Measurements from ENCODE around the gene RAP1GAP.
"Not testable (repeated sequence)": the region's sequence is repeated elsewhere in the genome, so short reads cannot be mapped to it uniquely, and the experiment has no call there.

RAP1GAP gene

GRCh38 chr1:21569820-21570527 is 99.2 kb downstream of the RAP1GAP start:
- no peak overlapping the region for H3K27ac Mint-ChIP-seq
- H3K9me3 Mint-ChIP-seq = no peaks in the 10 kb centered on the region
- peaks cover 6% of the 10 kb centered on the region for H3K27me3 Mint-ChIP-seq (ENCODE audit: low read depth)
- H3K36me3 Mint-ChIP-seq (ENCODE audit: low read depth) = no peaks in the 10 kb centered on the region
- no peak overlapping the region for H3K4me3 Mint-ChIP-seq
- H3K4me1 Mint-ChIP-seq (ENCODE audit: low read depth) = peaks cover 1% of the 10 kb centered on the region

- peaks cover under 1% of the 10 kb centered on the region for H3K27me3 Mint-ChIP-seq (ENCODE audit: low read depth)
- no peaks in the 10 kb centered on the region for H3K36me3 Mint-ChIP-seq (ENCODE audit: low read depth)
- H3K9me3 Mint-ChIP-seq = no peaks in the 10 kb centered on the region
- no peak overlapping the region for H3K4me3 Mint-ChIP-seq
- no peaks in the 10 kb centered on the region for H3K4me1 Mint-ChIP-seq (ENCODE audit: low read depth)
- no peak overlapping the region for H3K27ac Mint-ChIP-seq
These were observed 100.3 kb downstream of the RAP1GAP start for GRCh38 chr1:21568809-21569385.

GRCh38 chr1:21568006-21568746 is 101.0 kb downstream of the RAP1GAP start:
- Mint-ChIP-seq H3K4me3 (no peak overlapping the region), H3K27me3 (ENCODE audit: low read depth) (no peaks in the 10 kb centered on the region), H3K9me3 (no peaks in the 10 kb centered on the region), H3K4me1 (ENCODE audit: low read depth) (no peaks in the 10 kb centered on the region), H3K27ac (no peak overlapping the region), H3K36me3 (ENCODE audit: low read depth) (no peaks in the 10 kb centered on the region)

DNA sequence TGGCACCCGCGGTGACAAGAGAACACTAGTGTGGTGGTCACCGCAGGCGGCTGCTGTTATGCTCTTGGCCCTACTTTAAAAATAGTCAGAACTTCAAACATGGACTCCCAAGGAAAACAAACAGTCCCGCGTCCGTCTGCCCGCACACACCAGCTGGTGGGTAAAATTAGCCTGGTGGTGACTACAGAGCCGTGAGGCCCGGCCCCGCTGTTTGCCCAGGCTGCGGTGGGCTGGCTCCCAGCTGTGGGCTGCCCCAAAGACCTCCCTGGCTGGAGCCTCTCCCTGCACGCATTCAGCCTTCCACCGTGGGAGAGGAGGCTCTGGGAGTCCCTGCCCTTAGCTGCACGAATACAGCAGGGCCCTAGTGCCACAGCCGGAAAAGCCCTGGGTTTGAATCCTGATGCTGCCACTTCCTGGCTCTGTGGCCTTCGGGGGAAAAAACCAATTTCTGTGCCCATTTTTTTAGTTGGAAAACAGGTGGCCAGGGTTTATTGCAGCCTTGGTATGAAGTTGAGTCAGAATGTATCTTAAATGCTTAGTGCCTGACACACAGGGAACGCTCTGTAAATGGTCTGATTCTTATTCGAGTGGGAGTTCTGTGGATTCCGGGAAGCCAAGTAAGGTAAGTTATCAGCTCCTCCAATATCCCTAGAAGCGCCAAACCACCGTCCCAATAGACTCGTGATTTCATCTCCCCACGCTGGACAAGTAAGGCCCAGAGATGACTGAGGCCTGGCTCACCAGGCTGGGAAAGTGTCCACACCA is 101.7 kb downstream of the RAP1GAP start:
- no peak overlapping the region for H3K27ac Mint-ChIP-seq
- no peaks in the 10 kb centered on the region for H3K36me3 Mint-ChIP-seq (ENCODE audit: low read depth)
- H3K4me1 Mint-ChIP-seq (ENCODE audit: low read depth) = no peaks in the 10 kb centered on the region
- H3K4me3 Mint-ChIP-seq = no peak overlapping the region
- no peaks in the 10 kb centered on the region for H3K27me3 Mint-ChIP-seq (ENCODE audit: low read depth)
- H3K9me3 Mint-ChIP-seq = no peaks in the 10 kb centered on the region

DNA sequence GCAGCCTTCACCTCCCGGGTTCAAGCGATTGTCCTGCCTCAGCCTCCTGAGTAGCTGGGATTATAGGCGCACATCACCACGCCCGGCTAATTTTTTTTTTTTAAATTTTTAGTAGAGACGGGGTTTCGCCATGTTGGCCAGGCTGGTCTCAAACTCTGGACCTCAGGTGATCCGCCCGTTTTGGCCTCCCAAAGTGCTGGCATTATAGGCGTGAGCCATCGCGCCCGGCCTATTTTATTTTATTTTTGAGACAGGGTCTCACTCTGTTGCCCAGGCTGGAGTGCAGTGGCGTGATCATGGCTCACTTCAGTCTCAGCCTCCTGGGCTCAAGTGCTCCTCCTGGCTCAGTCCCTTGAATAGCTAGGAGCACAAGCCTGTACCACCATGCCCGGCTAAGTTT is 102.8 kb downstream of the RAP1GAP start:
- not testable (repeated sequence) for H3K9me3 Mint-ChIP-seq; H3K4me3 Mint-ChIP-seq; H3K36me3 Mint-ChIP-seq (ENCODE audit: low read depth); H3K27ac Mint-ChIP-seq; H3K27me3 Mint-ChIP-seq (ENCODE audit: low read depth); H3K4me1 Mint-ChIP-seq (ENCODE audit: low read depth)

DNA sequence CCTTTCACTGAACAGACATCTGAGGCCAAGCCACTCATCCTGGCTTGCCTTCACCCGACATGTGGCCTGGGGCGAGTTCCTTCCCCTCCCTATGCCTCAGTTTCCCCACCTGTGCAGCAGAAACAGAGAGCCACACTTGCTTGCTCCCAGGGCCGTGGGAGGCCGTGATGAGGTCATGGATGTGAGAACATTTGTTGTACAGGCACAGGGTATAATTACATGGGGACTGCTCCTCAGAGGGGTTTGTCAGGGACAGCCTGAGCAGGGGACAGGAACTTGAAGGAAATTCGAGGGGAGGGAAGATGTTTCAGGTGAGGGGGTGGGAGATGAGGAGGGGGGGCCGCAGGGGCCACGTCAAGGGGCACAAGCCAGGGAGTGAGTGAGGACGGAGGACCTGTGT is 103.9 kb downstream of the RAP1GAP start:
- Mint-ChIP-seq H3K36me3 (ENCODE audit: low read depth) (no peaks in the 10 kb centered on the region), H3K9me3 (no peaks in the 10 kb centered on the region), H3K4me3 (no peak overlapping the region)

GRCh38 chr1:21564521-21565095 is 104.5 kb downstream of the RAP1GAP start:
- Mint-ChIP-seq H3K27ac (no peak overlapping the region), H3K27me3 (ENCODE audit: low read depth) (no peaks in the 10 kb centered on the region), H3K4me1 (ENCODE audit: low read depth) (no peaks in the 10 kb centered on the region), H3K9me3 (no peaks in the 10 kb centered on the region), H3K36me3 (ENCODE audit: low read depth) (no peaks in the 10 kb centered on the region), H3K4me3 (no peak overlapping the region)

More for the DNA sequence above, 103.9 kb downstream of the RAP1GAP start:
- H3K4me1 Mint-ChIP-seq (ENCODE audit: low read depth) = no peaks in the 10 kb centered on the region
- H3K27ac Mint-ChIP-seq = no peak overlapping the region
- H3K27me3 Mint-ChIP-seq (ENCODE audit: low read depth) = no peaks in the 10 kb centered on the region

DNA sequence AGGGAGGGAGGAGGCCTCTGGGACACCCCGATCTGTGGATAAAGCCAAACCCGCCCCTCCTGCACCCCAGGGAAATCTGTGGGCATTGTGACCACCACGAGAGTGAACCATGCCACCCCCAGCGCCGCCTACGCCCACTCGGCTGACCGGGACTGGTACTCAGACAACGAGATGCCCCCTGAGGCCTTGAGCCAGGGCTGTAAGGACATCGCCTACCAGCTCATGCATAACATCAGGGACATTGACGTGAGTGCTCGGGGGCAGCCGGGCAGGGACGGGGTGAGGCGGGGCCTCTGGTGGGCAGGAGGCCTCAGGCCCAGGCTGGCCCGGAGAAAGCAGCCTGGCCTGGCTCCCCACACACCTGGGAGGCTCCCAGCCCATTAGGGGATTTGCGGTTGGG is 105.2 kb downstream of the RAP1GAP start:
- Mint-ChIP-seq H3K4me3 (no peak overlapping the region), H3K4me1 (ENCODE audit: low read depth) (no peaks in the 10 kb centered on the region), H3K36me3 (ENCODE audit: low read depth) (no peaks in the 10 kb centered on the region), H3K9me3 (no peaks in the 10 kb centered on the region), H3K27me3 (ENCODE audit: low read depth) (no peaks in the 10 kb centered on the region), H3K27ac (no peak overlapping the region)

GRCh38 chr1:21562896-21563295 is 106.3 kb downstream of the RAP1GAP start:
- Mint-ChIP-seq H3K27ac (no peak overlapping the region), H3K27me3 (ENCODE audit: low read depth) (no peaks in the 10 kb centered on the region), H3K9me3 (no peaks in the 10 kb centered on the region), H3K36me3 (ENCODE audit: low read depth) (no peaks in the 10 kb centered on the region), H3K4me1 (ENCODE audit: low read depth) (no peaks in the 10 kb centered on the region), H3K4me3 (no peak overlapping the region)

DNA sequence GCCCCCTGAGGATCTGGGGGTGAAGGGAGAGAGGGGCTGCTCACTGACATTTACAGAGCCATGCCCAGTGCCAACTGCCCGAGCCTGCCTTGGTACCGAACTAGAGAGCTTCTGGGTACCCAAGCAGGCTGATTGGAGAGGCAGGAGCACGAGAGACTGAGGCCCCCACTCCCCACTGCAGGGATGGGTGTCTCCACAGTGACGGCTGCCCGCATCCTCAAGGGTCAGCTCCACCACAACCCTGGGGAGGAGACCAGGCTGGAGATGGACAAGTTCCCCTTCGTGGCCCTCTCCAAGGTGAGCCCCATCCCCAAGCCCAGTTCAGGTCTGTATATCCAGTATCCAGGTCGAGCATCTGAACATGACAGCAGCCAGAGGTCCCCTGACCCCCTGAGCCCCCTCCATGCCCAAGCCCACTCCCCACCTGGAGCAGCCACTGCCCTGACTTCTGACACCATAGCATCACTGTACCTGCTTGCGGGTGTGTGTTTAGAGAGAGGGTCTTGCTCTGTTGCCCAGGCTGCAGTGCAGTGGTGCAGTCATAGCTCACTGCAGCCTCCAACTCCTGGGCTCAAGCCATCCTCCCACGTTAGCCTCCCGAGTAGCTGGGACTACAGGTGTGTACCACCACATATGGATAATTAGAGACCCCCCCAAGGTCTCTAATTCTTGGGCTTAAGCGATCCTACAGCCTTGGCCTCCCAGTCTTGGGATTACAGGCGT is 108.1 kb downstream of the RAP1GAP start:
- Mint-ChIP-seq H3K27ac (no peak overlapping the region), H3K36me3 (ENCODE audit: low read depth) (no peaks in the 10 kb centered on the region), H3K27me3 (ENCODE audit: low read depth) (no peaks in the 10 kb centered on the region), H3K4me3 (no peak overlapping the region), H3K9me3 (no peaks in the 10 kb centered on the region), H3K4me1 (ENCODE audit: low read depth) (no peaks in the 10 kb centered on the region)

- Mint-ChIP-seq H3K27me3 (ENCODE audit: low read depth) (no peaks in the 10 kb centered on the region), H3K36me3 (ENCODE audit: low read depth) (no peaks in the 10 kb centered on the region), H3K4me1 (ENCODE audit: low read depth) (no peaks in the 10 kb centered on the region), H3K9me3 (no peaks in the 10 kb centered on the region), H3K27ac (no peak overlapping the region), H3K4me3 (no peak overlapping the region)
These were observed 109.2 kb downstream of the RAP1GAP start for GRCh38 chr1:21559788-21560567.

DNA sequence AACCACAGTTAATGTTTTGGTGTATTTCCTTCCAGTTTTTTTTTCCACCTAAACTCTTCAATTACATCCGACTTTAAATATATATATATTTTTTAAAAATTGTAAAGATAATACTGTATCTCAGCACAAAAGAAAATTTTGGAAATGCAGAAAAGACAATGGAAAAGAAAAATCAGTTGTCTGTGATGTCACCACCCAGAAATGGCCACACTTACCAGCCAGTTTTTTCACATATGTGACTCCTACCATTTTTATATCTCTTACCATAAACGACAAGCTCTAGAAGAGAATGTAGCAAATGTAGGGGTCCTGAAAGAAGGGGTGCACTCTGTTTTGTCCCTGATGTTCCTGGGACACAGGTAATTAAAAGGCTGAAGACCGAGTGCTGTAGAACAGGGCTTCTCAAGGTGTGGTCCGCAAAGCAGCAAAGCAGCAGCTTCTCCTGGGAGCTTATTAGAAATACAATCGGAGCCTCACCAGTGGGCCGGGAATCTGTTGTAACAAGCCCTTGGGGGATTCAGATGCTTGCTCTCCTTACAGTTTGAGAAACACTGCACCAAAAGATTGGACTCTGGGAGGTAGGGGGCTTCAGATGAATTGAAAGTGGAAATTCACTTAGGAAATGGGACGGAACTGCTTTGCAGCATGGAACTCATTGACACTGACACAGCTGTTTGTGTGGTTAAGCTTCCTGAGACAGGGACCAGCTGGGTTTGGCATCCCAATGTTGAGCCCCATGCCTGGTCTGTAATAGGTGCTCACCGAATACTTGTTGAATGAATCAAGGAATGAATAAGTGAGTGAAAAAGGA is 115.8 kb downstream of the RAP1GAP start:
- Mint-ChIP-seq H3K27ac (no peak overlapping the region), H3K36me3 (ENCODE audit: low read depth) (no peaks in the 10 kb centered on the region), H3K4me3 (no peak overlapping the region), H3K4me1 (ENCODE audit: low read depth) (no peaks in the 10 kb centered on the region), H3K9me3 (no peaks in the 10 kb centered on the region), H3K27me3 (ENCODE audit: low read depth) (peaks cover 15% of the 10 kb centered on the region)

DNA sequence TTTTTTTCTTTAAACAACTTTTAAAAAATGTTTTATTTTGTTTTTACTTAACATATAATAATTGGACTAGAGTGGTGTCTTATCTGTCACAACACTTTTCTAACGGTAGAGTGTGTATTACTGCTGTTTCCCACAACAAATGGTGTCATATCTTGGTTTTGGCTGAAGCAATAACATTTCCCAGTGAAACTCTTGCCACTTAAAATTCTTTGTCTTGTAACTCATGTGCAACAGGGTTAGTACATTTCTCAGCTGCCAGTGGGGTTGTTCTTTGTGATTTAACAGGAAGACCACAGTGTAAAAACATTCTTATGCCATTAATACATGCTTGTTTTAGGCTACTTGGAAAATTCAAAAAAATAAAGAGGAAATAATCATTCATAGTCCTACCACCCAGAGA is 116.4 kb downstream of the RAP1GAP start:
- H3K36me3 Mint-ChIP-seq (ENCODE audit: low read depth) = no peaks in the 10 kb centered on the region
- H3K4me1 Mint-ChIP-seq (ENCODE audit: low read depth) = no peaks in the 10 kb centered on the region
- H3K27me3 Mint-ChIP-seq (ENCODE audit: low read depth) = peaks cover 15% of the 10 kb centered on the region
- H3K9me3 Mint-ChIP-seq = no peaks in the 10 kb centered on the region
- no peak overlapping the region for H3K27ac Mint-ChIP-seq
- H3K4me3 Mint-ChIP-seq = no peak overlapping the region

Data from T-helper 1 cell treated with Interleukin-12 subunit alpha and Interleukin-12 subunit beta and Interleukin-4 antibody, amounts not matched to agents 30 μg/mL and 1 μg/mL, for 36 hours (primary cell).